Right lobe of liver (tissue), 6 donors: ENCODE data around the gene GLS. TPM values are rescaled to one million over a fixed set of nuclear protein-coding genes. Genes with fewer than 3 reads are reported as not detected.
"Not testable (repeated sequence)": the region's sequence is repeated elsewhere in the genome, so short reads cannot be mapped to it uniquely, and the experiment has no call there.

Experiments used
- ATAC-seq, 4 donors: fragments of 200-7000 bp; cut with Tn5 transposase; one replicate each; pipeline ENCODE4 v1.9.1; 2020; ENCODE audit warnings: mild to moderate bottlenecking in 4 of 4, moderate library complexity in 4 of 4
- DNase-seq, 3 donors: peaks; one replicate each; pipeline ENCODE4 v3.0.0-alpha.2; 2020
- H3K27ac ChIP-seq, 3 donors: fragments of 200-600 bp; one replicate each; pipeline ENCODE4 v1.8.0; 2022
- H3K27me3 ChIP-seq, 2 donors: fragments of 200-600 bp; one replicate each; pipeline ENCODE4 v1.8.0; 2022
- H3K36me3 ChIP-seq, 4 donors: fragments of 200-600 bp; sonication (generic) in 1 of 4; one replicate each; pipeline versions ENCODE4 v1.5.1 to v1.8.0; 2017 to 2022; ENCODE audit warnings: control low read depth in 1 of 4
- H3K4me1 ChIP-seq, 4 donors: fragments of 200-600 bp; sonication (generic) in 1 of 4; one replicate each; pipeline versions ENCODE4 v1.5.1 to v1.8.0; 2017 to 2022; ENCODE audit warnings: control low read depth in 1 of 4
- H3K4me3 ChIP-seq, 3 donors: fragments of 200-600 bp; one replicate each; pipeline ENCODE4 v1.8.0; 2022
- H3K9me3 ChIP-seq, 4 donors: fragments of 200-600 bp; sonication (generic) in 1 of 4; one replicate each; pipeline versions ENCODE4 v1.5.1 to v1.8.0; 2017 to 2022; ENCODE audit warnings: control low read depth in 1 of 4
- CTCF ChIP-seq, 4 donors: fragments of 200-600 bp in 3 of 4; fragments of 450-650 bp in 1 of 4; IDR thresholded peaks; one replicate each; pipeline versions ENCODE4 v1.5.1 to v1.8.0; 2016 to 2022; ENCODE audit warnings: antibody characterized with exemption in 4 of 4, mild to moderate bottlenecking in 2 of 4
- POLR2A ChIP-seq: fragments of 450-650 bp; IDR thresholded peaks from one replicate; pipeline ENCODE4 v1.6.1; 2017; ENCODE audit warnings: antibody characterized with exemption, mild to moderate bottlenecking
- WGBS: methylation state at CpG from one replicate; pipeline ENCODE4 v1.1.6; 2018; ENCODE audit warnings: low coverage, low lambda C conversion rate; ENCODE audit not compliant: insufficient coverage; ENCODE audit errors: missing lambda C conversion rate; 5-methylcytosine and 5-hydroxymethylcytosine counted together
- intact Hi-C, 2 donors: fragments of 100-400 bp; cut with DNase I; formaldehyde crosslinking; loops; one replicate each; pipeline versions ENCODE4 v1.11.2 to v1.14.1; 2022
- total RNA-seq, 6 experiments: library from RNA; depleted of rRNA in 2 of 6; stranded (reverse); fragments of >200 nt in 2 of 6; fragmentation: NEBNext Ultra II Directional in 3 of 6; extraction: Animal tissue kit (Norgen Biotek cat#: 25700) in 3 of 6; gene quantifications; one replicate each; pipeline versions ENCODE4 v1.1.0 to v1.2.4, GENCODE V29; 2016 to 2023
- donor health status: DM: no; HTN: yes; CAD: no.
- donor health status: DM: no; HTN: no; CAD: no.
- donor health status: DM: no; HTN: no; CAD: no.
- donor health status: DM: no; HTN: yes; CAD: no.
- donor health status: DM: no; HTN: yes; CAD: no.

Gene GLS
- total RNA-seq, 6 experiments from 2014 or later = 6.6 to 25.0 (median 16.9) TPM

- WGBS = under 1% methylated on average over 16 of the region's 60 CpGs
- peak; percentile 2 to 19 (median 8) for ATAC-seq
- no peak for TF ChIP-seq CTCF (IDR thresholded peaks at IDR 0.05)
- intact Hi-C loops = no loop called here
- H3K4me1 ChIP-seq = no peaks in the 10 kb centered on the region
- H3K4me3 ChIP-seq = peak overlapping the region; percentile 66 to 84 (median 66)
- DNase-seq = no peak
- H3K9me3 ChIP-seq = no peaks in the 10 kb centered on the region
- H3K36me3 ChIP-seq = no peaks in the 10 kb centered on the region
- H3K27ac ChIP-seq = peak overlapping the region; percentile 73 to 92 (median 88)
- H3K27me3 ChIP-seq = no peaks in the 10 kb centered on the region
Observed at GRCh38 chr2:190881084-190881597, 520 bp downstream of the GLS start.

- peak overlapping the region; percentile 73 to 92 (median 88) for H3K27ac ChIP-seq
- ATAC-seq = peak; percentile 26 to 46 (median 41)
Observed at GRCh38 chr2:190881598-190882410, 1.2 kb downstream of the GLS start.

GRCh38 chr2:190882411-190882766 is 1.8 kb downstream of the GLS start:
- no peaks in the 10 kb centered on the region for H3K4me1 ChIP-seq
- no peaks in the 10 kb centered on the region for H3K36me3 ChIP-seq
- no peak for TF ChIP-seq POLR2A
- no peak for TF ChIP-seq CTCF (IDR thresholded peaks at IDR 0.05)
- H3K4me3 ChIP-seq = peak overlapping the region; percentile 66 to 84 (median 66)
- intact Hi-C loops = no loop called here
- DNase-seq = no peak
- peak overlapping the region; percentile 73 to 92 (median 88) for H3K27ac ChIP-seq
- WGBS = 40% methylated on average over 5 of the region's 5 CpGs
- ATAC-seq = no peak
- H3K9me3 ChIP-seq = no peaks in the 10 kb centered on the region
- no peaks in the 10 kb centered on the region for H3K27me3 ChIP-seq

More at GRCh38 chr2:190881598-190882410, 1.2 kb downstream of the GLS start:
- DNase-seq = peak; percentile 66 to 71 (median 69)
- intact Hi-C loops = no loop called here
- H3K4me3 ChIP-seq = peak overlapping the region; percentile 66 to 84 (median 66)
- H3K9me3 ChIP-seq = no peaks in the 10 kb centered on the region
- no peaks in the 10 kb centered on the region for H3K27me3 ChIP-seq
- TF ChIP-seq CTCF (IDR thresholded peaks at IDR 0.05) = no peak
- TF ChIP-seq POLR2A = no peak
- H3K36me3 ChIP-seq = no peaks in the 10 kb centered on the region
- 5% methylated on average over 13 of the region's 46 CpGs for WGBS
- H3K4me1 ChIP-seq = no peaks in the 10 kb centered on the region

- H3K27me3 ChIP-seq = no peaks in the 10 kb centered on the region
- ATAC-seq = no peak
- DNase-seq = no peak
- H3K27ac ChIP-seq = peak overlapping the region; percentile 73 to 92 (median 88)
- H3K36me3 ChIP-seq = no peaks in the 10 kb centered on the region
- no peak for TF ChIP-seq POLR2A
- no peak for TF ChIP-seq CTCF (IDR thresholded peaks at IDR 0.05)
- H3K9me3 ChIP-seq = no peaks in the 10 kb centered on the region
- 19% methylated on average over 4 of the region's 4 CpGs for WGBS
- peak overlapping the region; percentile 66 to 84 (median 66) for H3K4me3 ChIP-seq
- intact Hi-C loops = no loop called here
- H3K4me1 ChIP-seq = no peaks in the 10 kb centered on the region
Observed at GRCh38 chr2:190882856-190883582, 2.4 kb downstream of the GLS start.

GRCh38 chr2:190885844-190886243 is 5.2 kb downstream of the GLS start:
- DNase-seq, H3K27me3 ChIP-seq, H3K36me3 ChIP-seq, intact Hi-C loops, H3K4me1 ChIP-seq, H3K9me3 ChIP-seq, H3K27ac ChIP-seq, ATAC-seq, H3K4me3 ChIP-seq: not testable (repeated sequence)
- 82% methylated on average over 6 of the region's 6 CpGs for WGBS
